ENCODE measurements around the gene GANC.
"Not testable (repeated sequence)": the region's sequence is repeated elsewhere in the genome, so short reads cannot be mapped to it uniquely, and the experiment has no call there.

Gene GANC

DNA sequence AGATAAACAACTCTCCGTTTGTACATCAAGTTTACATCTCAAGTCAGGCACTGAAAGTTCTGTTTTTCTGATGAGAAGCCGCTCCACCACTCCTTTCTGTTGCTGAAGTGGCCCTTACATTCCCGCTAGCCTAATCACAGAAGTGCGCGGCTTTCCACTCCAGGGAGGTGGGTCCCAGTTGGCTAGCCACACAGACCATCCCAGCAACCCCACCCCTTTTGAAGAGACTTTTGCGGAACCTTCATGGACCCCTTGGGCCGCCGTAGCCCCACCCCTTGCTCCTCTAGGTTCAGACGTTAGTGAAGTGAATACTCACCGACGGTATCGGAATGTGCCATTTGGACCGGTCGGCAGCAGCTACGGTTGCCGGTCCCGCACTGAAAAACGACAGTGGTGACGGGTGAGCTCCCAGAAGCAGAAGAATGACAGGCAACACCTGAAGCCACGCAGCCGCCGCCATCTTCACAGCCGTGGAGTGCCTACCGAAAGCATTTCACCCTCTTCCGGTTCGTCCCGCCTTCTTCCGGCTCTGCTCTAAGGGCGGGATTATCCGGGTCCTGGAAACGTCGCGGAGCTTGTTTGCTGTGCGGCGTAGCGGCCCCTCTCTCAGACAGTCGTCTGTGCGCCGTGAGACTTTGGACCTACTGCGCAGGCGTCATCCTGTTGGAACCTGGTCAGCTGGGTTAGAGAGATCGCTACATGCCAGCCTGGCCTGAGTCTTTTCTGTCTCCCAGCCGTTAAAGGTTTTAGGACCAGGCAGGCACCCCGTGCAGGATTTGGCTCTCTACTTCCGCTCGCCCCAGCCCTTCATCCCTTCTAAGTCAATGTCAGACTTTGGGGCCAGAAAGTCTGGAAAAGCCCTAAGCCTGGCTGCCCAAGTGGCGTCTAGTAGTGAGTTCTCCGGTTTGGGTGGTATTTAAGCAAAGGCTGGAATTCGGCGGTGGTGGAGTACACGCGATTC lies at the start of gene GANC, which contains the start of gene TMEM87A:
GANC (plus strand) TSS at position 263 of the 961 bp plus-strand sequence. CDS start 1,281 bp downstream, outside the sequence.
TMEM87A (minus strand) TSS at position 495 of the 961 bp plus-strand sequence; CDS start at position 460, 35 bp downstream.
- peak; percentile 86 to 94 for DNase-seq

DNA sequence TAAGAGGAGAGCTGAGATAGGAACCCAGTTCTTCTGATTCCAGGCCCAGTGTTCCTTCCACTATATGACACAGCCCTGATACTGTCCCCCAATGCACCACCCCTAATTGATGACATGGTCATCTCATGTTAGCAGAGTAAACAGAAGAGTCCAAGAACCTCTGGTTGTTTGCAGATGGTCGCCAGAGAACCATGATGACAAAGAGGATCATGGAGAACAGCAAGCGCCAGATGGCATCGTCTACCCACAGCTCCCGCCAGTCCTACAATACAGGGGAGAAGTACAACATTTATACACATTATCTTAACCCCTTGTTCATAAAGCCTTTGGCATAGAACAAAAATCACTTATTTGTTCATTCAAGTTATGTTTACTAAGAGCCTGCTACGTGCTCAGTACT lies 46.4 kb upstream of the GANC start:
- DNase-seq, result no peak

- no peak for DNase-seq
These were observed 45.0 kb upstream of the GANC start for GRCh38 chr15:42228036-42228435.

DNA sequence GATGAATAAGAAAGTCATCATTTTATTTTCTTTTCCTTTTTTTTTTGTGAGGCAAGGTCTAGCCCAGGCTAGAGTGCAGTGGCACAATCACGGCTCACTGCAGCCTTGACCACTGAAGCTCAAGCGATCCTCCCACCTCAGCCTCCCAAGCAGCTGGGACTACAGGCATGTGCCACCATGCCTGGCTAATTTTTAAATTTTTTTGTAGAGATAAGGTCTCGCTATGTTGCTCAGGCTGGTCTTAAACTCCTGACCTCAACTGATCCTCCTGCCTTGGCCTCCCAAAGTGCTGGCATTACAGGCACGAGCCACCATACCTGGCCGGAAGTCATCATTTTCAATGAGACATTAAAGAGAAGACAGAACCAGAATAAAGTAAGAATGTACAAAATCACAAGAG lies 44.0 kb upstream of the GANC start:
- DNase-seq, result not testable (repeated sequence)

DNA sequence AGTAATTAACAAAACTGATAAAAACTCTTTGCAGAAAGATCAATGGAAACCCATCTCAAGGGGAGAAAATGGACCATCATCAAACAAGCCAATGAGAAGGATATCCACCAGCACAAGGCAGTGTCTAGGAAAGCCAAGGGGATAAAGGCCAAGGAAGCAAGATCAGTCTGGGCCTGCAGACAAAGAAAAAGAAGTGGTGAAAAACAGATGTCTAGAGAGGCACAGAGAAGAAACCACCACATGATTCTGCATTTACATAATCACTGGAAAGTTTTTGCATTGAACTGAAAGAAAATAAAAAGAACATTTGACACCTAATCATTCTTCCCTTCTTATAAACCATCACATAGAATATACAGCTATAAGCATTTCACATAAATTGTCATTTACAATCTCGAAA lies 41.9 kb upstream of the GANC start:
- no peak for DNase-seq

- no peak for DNase-seq
These were observed 40.4 kb upstream of the GANC start for GRCh38 chr15:42232606-42233005.

DNA sequence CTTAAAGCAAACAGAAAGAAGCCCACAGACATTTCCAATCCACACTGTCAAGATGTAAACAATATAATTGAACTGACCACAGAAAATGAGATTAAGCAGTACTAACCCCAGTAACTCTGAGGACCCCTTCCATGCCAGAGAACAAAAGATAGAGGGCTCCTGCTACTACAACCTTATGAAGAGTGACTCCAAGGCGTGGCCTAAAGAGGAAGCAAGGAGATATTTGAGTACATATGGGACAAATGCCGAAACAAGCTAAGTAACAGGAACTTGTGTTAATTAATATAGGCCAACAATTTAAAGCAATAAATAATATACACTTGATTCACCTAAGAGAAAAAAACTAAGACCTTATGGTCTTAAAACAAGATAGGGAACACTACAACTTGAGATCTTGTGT lies 39.9 kb upstream of the GANC start:
- DNase-seq, result no peak

GRCh38 chr15:42239528-42240182 lies 33.3 kb upstream of the GANC start:
- DNase-seq, result peak in 1 of 2 experiments; percentile 8

DNA sequence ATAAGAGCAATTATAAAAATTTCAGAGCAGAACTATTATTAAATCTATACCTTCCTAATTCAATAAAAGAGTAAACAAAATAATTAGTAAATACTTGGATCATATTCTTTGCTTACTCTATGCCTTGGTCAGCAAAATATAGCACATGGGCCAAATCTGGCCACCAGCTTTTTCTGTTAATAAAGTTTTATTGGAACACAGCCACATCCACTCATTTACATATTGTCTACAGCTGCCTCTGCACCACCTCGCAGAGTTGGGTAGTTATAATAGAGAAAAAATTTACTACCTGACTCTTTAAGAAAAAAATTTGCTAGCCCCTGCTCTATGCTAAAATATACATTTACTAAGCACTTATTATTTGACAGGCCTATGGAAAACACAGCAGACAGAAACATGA lies 32.2 kb upstream of the GANC start:
- DNase-seq, result no peak

DNA sequence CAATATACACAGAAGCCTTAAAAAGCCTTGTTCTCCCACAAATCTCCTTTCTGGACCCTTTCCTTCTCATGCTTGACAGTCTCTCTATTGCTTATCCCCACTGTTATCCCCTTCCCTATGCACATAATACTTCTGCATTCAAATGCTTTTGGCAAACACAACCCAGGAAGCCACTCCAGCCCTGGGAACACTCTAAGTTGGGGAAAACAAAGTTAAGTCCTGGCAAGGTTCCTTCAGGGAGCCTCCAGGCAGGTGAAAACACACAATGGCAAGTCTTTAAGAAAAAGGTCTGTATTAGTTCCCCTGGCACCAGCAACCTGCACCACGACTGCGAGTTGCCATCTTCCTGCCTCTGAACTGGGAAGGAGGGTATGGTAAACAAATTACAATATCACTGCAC lies 19.7 kb upstream of the GANC start:
- DNase-seq, result no peak

DNA sequence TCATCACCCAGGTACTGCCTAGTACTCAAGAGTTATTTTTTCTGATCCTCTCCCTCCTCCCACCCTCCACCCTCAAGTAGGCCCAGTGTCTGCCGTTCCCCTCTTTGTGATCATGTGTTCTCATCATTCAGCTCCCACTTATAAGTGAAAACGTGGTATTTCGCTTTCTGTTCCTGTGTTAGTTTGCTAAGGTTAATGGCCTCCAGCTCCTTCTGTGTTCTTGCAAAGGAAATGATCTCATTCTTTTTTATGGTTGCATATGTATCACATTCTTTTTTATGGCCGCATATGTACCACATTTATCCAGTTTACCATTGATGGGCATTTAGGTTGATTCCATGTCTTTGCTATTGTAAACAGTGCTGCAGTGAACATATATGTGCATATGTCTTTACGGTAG lies 8.2 kb upstream of the GANC start:
- DNase-seq, result no peak

DNA sequence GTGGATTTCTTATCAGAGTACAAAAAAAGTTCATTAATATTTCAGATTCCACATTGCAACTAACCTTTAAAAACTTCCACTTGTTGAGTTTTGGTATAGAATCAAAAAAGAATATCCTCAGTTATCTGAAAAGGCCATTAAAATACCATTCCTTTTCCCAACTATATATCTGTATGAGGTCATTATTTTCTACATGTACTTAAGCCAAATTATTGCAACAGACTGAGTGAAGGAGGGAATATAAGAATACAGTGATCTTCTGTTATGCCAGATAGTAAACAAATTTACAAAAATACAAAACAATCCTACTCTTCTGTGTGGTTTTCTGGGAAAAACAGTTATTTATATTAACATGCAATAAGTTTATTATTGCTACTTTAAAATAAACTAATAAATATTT lies 5.7 kb upstream of the GANC start:
- no peak for DNase-seq

- no peak for DNase-seq
These were observed 2.5 kb upstream of the GANC start for GRCh38 chr15:42270551-42270950.

DNA sequence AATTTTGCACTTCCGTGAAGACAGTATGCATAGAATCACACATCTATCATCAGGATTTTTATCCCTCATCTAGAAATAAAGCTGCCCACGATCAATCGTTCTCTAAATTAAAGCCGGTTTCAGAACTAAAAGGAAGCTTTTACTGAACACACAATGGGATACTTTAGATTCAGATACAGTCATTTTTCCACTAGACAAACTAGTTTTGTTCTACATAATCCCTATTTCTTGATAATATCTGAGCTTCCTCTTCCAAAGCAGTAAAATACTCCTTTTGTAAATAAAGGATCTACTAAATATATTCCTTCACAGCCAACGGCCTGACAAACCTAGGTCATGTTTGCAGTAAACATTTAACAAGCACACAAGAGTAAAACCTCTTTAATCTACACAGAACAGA lies 2.0 kb upstream of the GANC start:
- no peak for DNase-seq

DNA sequence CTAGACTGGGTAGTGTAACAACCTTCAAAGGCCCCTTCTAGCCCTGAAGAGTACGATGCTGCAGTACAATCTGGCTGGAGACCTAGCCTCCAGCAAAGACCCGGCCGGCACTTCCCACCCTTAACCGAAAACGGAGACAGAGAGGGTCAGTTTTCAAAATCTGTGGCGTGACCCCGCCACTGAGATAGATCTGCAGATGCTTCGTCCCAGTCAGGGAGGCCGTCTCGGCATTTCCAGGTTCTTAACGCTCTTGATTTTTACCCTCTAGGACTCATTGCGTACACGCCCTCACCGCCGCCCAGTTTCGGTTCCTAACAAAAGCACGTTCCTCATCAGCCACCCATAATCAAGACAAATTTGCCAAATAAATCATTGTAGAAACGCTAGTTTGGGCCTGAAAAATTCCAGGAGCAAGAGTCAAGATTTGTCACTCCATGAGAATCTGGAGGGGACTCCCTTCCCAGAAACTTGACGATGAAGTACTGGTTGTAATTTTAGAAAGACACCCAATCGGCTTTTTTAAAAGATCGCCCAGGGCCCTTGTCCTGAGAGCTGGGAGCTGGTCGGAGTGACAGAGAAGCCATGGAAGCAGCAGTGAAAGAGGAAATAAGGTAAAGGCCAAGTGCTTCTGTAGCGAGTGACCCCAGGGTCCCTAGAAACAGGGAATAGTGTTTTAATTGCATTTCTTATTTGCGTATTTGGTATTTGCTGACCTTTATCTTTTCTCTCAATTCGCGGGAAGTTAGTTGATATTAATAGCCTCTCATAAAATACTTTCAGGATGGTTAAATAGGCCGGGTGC lies 1.1 kb downstream of the GANC start:
- DNase-seq, result peak; percentile 18 to 43

DNA sequence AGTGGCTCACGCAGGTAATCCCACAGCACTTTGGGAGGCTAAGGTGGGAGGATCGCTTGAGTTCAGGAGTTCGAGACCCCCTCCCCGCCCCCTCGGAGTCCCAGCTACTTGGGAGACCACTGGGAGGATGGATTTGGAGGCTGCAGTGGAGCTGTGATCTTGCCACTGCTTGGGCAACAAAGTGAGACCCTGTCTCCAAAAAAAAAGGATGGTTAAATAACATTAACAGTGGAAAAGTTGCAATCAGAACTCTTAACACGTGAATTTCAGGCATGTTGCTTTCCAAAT lies 1.6 kb downstream of the GANC start:
- no peak for DNase-seq

DNA sequence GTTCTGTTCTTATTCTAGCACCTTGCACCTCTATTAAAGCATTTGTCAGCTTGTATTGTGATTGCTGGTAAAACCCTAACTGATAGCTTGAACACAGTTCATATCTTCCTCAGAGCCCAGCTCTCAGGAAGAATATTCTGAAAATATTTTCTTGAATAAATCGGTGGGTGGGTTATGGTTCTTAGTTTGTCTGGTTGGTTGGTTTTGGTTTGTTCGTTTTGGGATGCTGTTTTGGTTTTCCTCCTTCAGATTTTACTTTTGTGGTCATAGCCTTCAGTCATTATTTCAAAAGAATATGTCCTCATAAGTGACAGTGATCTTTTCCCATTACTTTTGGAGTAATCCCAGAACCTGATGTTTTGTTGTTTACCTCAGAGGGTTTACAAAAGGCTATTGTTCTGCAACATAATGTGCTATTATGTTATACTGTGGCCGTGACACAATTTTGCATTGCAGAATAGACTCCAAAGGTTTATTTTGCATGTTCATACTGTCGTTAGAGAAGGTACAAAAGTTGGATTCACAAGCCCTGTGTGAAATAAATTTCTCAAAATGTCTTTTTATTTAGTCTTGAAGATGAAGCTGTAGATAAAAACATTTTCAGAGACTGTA lies 2.9 kb downstream of the GANC start:
- DNase-seq, result no peak

DNA sequence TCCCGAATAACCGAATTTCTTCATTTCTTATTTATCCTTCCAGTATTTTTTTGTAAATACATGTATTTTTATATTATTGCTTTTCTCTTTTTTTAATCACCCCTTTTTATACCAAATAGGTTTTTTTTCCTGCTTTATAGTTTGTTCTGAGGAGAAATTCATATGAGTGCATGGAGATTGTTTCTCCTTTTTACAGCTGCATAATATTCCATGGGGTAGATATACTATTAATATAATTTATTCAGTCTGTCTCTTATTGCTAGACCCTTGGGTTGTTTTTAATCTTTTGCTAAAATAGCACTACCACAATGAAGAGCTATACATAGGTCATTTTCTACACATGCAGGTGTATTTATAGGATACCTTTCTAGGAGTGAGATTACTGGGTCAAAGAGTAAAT lies 3.8 kb downstream of the GANC start:
- no peak for DNase-seq

- no peak for DNase-seq
These were observed 6.3 kb downstream of the GANC start for GRCh38 chr15:42279234-42279723.

- DNase-seq, result no peak
These were observed 9.3 kb downstream of the GANC start for GRCh38 chr15:42282344-42282743.

GRCh38 chr15:42282926-42283325 lies 9.9 kb downstream of the GANC start:
- no peak for DNase-seq

GRCh38 chr15:42283671-42284070 lies 10.7 kb downstream of the GANC start:
- DNase-seq, result no peak

GRCh38 chr15:42284551-42284950 lies 11.6 kb downstream of the GANC start:
- no peak for DNase-seq
